Anterior cingulate cortex (tissue), 58 donors: Measurements from ENCODE around the gene CD9.
A peak's percentile ranks its signal among the peaks of the same experiment; 100 is the strongest.
"Not testable (repeated sequence)": the region's sequence is repeated elsewhere in the genome, so short reads cannot be mapped to it uniquely, and the experiment has no call there.

Experiments used
- DNase-seq, 58 donors: peaks; one replicate each; lab custom pipeline; 2025; lab: John Stamatoyannopoulos, UW

The CD9 gene

DNA sequence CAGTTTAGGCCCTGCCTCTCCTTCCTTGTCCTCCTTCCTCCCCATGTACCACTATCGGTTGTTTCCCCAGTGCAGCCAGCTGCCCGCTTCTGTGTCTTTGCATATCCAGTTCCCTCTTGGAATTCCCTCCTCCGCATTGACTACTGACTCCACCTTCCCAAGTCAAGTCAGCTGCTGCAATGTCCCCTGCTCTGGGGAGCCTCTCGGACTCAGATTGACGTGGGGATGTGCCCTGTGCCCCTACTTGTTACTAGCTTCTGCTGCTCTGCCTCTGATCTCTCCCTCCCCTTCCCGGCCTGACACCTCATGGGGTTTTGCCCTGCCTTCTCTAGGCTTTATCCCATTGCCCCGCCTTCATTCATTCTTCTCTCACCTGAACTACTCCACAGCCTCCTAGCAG is 2.1 kb upstream of the CD9 start:
- no peak for DNase-seq

DNA sequence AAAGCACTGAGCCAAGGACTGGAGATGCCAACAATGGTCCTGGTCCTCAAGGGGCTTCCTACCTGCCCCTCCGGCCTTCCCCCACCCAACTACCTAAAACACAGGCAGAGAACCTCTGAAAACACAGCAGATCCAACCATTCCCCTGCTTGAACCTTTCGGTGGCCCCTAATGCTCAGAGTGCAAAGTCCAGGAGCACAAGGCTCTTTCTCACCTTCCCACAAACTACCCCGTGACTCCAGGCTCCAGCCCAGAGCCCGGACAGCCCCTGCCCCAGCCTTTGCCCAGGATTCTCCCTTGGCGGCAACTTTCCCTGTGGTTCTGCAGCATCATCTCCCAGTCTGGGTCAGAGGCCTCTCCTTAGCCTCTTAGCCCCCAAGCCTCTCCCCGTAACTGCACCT is 1.6 kb upstream of the CD9 start:
- no peak for DNase-seq

DNA sequence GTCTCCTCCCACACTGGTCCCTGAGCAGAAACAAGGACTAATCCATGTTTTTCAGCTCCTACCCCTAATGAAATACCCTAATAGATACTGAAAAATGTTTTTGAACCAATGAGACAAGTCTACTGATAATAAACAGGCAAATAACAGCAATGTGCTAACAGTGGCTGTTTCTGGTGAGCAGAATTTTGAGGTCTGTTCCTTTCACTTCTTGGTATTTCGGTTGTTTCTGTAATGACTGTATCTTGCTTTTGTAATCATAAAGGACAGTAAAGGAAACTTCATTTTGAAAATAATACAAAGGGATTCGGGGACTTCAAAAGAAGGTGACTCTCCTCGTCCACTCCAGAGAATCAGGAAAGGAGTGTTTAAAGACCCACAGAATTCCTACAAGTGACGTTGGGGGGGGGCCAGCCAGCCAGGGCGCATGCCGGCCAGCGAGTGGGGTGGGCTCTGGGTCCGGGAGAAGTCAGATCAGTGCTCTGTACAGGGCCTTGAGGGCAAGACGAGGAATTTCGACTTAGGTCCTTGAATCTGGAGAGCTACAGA is 1.1 kb upstream of the CD9 start:
- no peak for DNase-seq

DNA sequence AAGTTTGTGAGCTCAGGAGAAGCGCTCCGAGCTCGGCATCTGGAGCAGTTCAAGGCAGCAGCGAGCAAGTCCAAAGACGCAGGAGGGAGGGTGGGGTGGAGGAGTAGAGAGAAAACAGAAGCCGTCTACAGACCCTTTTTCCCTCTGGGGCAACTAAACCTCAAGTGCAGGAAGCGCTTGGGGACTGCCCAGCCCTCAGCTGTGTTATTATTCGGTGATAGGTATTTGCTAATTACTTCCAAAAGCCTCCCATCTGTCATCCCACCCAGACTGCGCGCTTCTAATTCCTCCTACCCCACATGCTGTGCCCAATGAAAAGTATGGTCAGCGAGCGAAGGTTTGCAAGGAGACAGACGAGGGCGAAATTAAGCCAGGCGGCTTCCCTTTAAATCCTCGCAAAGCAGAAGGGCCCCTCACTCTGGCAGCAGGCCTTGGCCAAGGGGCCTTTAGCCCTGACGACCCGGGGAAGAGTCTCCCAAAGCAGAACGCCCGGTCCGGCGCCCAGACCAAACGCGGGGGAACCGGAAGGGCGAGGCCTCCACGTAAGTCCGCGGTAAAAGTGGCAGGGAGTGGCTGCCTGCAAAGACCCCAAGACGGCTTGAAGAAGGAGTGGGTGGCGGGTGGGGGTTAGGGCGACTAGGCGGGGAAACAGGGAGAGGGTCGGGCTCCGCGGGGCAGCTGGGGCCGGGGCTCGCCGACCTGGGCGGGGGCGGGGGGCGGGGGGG is 507 bp upstream of the CD9 start:
- peak in 2 of 58 donors; percentile 35 to 67 for DNase-seq

GRCh38 chr12:6201213-6201608 is 1.0 kb downstream of the CD9 start:
- peak in 9 of 58 donors; percentile 19 to 42 (median 33) for DNase-seq

GRCh38 chr12:6201826-6202225 is 1.6 kb downstream of the CD9 start:
- DNase-seq = no peak

DNA sequence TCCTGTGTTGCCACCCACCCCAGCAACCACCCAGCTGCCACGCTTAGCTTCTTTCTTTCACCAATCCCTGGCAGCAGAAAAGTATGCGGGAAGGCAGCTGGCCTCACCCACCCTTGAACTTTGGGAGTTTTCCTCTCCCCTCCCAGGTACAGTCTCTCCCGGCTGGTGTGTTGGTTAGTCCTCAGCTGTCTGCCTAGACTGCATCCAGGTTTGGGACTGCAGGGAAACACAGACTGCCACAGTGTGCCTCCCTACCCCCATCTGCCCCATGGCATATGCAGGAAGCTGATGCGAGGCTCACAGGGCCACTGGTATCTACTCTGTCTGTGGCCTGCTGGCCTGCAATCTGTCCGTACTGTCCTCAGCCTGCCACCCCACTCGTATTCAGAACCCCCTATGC is 2.1 kb downstream of the CD9 start:
- DNase-seq = peak in 7 of 58 donors; percentile 17 to 42 (median 31)

DNA sequence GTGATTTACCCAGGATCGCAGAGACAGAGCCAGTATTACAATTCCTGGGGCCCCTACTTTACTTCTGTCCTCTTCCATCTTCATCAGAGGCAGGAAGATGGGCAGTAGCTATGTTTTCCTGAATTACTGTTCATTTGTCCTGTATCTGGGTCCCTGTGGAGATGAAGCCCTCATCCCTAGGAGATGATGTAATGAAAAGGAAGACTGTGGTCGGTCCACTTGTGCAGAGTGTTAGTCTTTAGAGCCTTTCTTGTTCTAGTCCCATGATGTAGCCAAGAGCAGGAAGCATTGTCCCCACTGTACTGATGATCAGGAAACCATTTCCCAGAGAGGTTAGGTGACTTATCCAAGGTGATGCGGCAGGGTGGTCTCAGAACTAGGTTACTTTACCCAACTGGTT is 2.6 kb downstream of the CD9 start:
- DNase-seq = no peak

GRCh38 chr12:6203601-6204000 is 3.4 kb downstream of the CD9 start:
- DNase-seq = no peak

DNA sequence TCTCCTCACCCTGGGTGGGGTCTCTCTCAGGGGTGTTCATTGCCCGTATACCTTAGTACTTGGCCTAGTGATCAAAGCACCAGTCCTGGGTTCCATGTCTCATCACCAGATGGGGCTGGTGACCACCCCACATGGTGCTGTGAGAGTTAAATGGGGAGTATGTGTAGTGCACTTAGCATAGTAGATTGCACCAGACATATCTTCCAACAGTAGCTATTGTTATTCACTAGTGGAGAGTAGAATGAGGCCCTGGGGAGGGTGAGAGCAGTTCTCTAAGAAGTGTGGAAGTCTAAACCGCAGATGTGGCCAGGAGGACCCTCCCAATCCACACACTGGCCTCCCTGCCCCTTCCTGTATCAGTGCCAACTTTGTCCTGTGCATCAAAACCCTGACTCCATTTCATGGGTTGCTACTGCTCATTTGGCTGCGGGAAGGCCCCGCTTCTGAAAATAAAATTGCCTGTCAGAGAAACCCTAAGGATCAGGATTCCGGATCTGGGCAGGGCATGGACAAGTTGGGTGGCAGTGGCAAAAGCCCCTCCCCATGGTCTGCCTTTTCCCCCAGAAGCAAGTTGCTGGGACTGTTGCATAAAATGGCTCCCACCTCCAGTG is 4.4 kb downstream of the CD9 start:
- DNase-seq = peak in 1 of 58 donors; percentile 36

- DNase-seq = peak in 9 of 58 donors; percentile 11 to 40 (median 29)
Measured at GRCh38 chr12:6205144-6205539, 4.9 kb downstream of the CD9 start.

- DNase-seq = no peak
Measured at GRCh38 chr12:6205761-6206160, 5.6 kb downstream of the CD9 start.

DNA sequence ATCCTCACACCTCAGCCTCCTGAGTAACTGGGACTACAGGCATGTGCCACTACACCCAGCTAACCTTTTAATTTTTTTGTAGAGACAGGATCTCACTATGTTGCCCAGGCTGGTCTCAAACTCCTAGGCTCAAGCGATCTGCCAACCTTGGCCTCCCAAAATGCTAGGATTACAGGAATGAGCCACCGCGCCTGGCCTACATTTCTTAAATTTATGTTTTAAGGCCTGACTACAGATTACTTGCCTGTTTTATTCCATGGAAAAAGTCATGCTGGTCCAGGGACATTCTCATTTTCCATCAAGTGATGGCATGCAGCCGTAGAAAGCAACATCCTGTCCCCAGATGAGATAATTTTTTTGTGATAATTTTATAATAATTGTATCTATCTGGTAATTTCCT is 6.1 kb downstream of the CD9 start:
- no peak for DNase-seq

- DNase-seq = peak in 4 of 58 donors; percentile 26 to 35 (median 29)
Measured at GRCh38 chr12:6207259-6207925, 7.2 kb downstream of the CD9 start.

DNA sequence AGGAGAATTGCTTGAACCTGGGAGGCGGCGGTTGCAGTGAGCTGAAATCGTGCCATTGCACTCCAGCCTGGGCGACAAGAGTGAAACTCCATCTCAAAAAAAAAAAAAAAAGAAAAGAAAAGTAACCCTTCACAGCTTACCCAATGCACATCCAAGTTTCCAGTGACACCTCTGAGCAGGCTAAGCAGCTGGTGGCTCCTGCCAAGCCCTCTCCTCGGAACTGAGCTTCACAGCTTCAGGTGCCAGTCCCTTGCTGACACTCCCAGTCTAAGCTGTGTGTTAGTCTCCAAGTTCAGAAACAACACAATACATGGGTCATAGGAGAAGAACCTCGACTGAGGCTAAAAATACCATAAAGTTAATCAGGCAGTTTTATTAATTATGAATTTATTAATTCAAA is 7.9 kb downstream of the CD9 start:
- DNase-seq = no peak

DNA sequence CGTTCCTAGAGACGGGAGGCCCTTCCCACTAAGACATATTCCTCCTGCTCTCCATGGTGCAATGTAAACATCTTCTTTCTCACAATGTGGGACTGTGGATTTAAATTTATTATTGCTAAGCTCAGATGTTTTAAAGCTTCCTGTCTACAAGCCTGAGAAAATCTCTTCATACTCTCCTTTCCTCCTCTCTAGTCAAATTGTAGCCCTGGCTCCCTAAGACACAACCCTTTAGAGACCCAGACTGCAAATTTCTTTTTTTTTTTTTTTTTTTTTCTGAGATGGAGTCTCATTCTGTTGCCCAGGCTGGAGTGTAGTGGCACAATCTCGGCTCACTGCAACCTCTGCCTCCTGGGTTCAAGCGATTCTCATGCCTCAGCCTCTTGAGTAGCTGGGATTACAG is 9.2 kb downstream of the CD9 start:
- DNase-seq = not testable (repeated sequence)

DNA sequence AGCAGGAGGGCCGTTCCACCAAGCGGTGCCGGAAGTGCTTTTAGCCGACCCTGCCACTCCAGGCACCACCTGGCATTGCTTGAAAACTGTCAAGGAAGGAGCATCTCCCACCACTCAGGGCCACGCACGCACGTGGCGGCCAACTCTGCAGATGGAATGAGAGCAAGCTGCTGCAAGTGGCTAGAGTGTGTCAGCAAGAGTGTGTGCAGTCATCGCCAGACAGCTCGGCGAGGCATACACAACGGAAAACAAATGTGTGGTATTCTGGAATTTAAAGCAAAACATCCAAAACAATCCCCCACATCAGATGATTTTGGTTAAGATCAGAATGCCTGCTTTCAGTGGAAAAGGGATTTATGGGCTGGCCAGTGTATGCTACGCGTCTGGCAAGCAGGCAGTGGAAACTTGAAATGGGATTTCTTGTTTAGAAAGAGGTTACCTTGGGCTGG is 11.2 kb downstream of the CD9 start:
- no peak for DNase-seq

GRCh38 chr12:6212086-6212485 is 11.9 kb downstream of the CD9 start:
- DNase-seq = no peak

GRCh38 chr12:6213969-6214368 is 13.8 kb downstream of the CD9 start:
- DNase-seq = no peak

DNA sequence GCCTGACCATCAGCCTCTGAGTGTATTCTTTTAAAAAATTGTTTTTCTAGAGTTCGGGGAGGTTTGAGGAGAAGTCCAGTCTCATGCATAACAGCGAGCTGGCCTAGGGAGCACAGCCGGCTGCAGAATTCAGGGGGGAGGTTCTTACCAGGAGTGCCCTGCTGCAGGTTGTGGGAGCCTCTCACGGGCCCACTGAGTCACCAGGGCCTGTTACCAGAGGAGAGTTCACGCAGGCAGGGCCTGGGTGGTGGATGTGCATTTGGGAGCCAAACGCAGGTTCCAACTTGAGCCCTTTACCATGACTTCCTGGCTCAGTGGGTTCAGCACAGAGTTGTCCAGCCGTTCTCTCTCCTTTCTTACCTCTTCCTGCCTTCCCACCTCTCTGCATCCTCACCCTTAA is 14.4 kb downstream of the CD9 start:
- DNase-seq = no peak

- no peak for DNase-seq
Measured at GRCh38 chr12:6215120-6215807, 15.1 kb downstream of the CD9 start.
